ACC112 (cell line): ENCODE results near the gene PDE4B.
"Not testable (repeated sequence)": the region's sequence is repeated elsewhere in the genome, so short reads cannot be mapped to it uniquely, and the experiment has no call there.

Experiments used
- H2AFZ ChIP-seq: fragments of 200-600 bp; sonication (generic); one replicate; pipeline ENCODE4 v1.6.0; 2017; ENCODE audit warnings: antibody characterized with exemption, low read length; ENCODE audit not compliant: unreplicated experiment
- H3K27ac ChIP-seq: fragments of 200-600 bp; sonication (generic); 2 replicates; pipeline ENCODE4 v1.5.1; 2014; ENCODE audit warnings: low read depth, mild to moderate bottlenecking, antibody characterized with exemption, low read length, moderate library complexity
- H3K27me3 ChIP-seq: fragments of 200-600 bp; sonication (generic); 2 replicates; pipeline ENCODE4 v1.6.1; 2014; ENCODE audit warnings: mild to moderate bottlenecking, antibody characterized with exemption, low read length, moderate library complexity, mixed read lengths; ENCODE audit not compliant: insufficient read depth
- H3K36me3 ChIP-seq: fragments of 200-600 bp; sonication (generic); 2 replicates; pipeline ENCODE4 v1.6.1; 2016; ENCODE audit warnings: mild to moderate bottlenecking, antibody characterized with exemption, low read length, moderate library complexity, mixed read lengths; ENCODE audit not compliant: insufficient read depth
- H3K4me1 ChIP-seq: fragments of 200-600 bp; sonication (generic); one replicate; pipeline ENCODE4 v1.6.1; 2016; ENCODE audit warnings: low read length, mixed read lengths; ENCODE audit not compliant: insufficient read depth, unreplicated experiment, control insufficient read depth
- H3K4me3 ChIP-seq: fragments of 200-600 bp; sonication (generic); 2 replicates; pipeline ENCODE4 v1.5.1; 2014; ENCODE audit warnings: mild to moderate bottlenecking, low read depth, low read length
- H3K79me2 ChIP-seq: fragments of 200-600 bp; sonication (generic); one replicate; pipeline ENCODE4 v1.6.0; 2016; ENCODE audit warnings: low read length; ENCODE audit not compliant: control insufficient read depth, unreplicated experiment, insufficient read depth

The PDE4B gene

GRCh38 chr1:66415866-66416265, 623.2 kb downstream of the PDE4B start:
- H3K4me1 ChIP-seq = no peaks in the 10 kb centered on the region
- H3K4me3 ChIP-seq = no peak overlapping the region
- H3K36me3 ChIP-seq = no peaks in the 10 kb centered on the region
- no peaks in the 10 kb centered on the region for H3K27me3 ChIP-seq
- H2AFZ ChIP-seq = no peak overlapping the region
- H3K27ac ChIP-seq = no peak overlapping the region
- no peaks in the 10 kb centered on the region for H3K79me2 ChIP-seq

GRCh38 chr1:66416295-66416694, 623.6 kb downstream of the PDE4B start:
- Histone ChIP-seq H3K36me3 (no peaks in the 10 kb centered on the region), H3K27me3 (no peaks in the 10 kb centered on the region), H3K4me1 (no peaks in the 10 kb centered on the region), H3K79me2 (no peaks in the 10 kb centered on the region), H3K4me3 (no peak overlapping the region), H3K27ac (no peak overlapping the region), H2AFZ (no peak overlapping the region)

DNA sequence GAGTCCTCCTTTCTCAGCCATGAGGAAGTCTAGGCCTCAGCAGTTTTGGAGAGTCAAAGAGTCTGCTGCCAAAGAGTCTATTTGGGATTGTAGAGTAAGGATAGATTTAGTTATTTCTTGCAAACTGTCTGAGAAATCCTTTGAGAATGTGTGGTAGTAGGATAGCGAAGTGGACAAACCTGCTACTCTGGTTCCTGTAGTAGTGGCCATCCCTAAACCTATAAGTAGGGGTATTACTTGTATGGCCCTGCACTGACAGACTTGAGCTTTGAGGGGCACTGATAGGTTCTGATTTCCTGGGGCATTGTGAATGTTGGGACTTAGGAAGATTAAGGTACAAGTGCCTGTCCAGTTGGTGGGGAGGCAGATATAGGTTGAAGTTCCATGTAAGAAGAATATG, 625.3 kb downstream of the PDE4B start:
- Histone ChIP-seq H3K4me3 (no peak overlapping the region), H3K36me3 (no peaks in the 10 kb centered on the region), H3K27ac (no peak overlapping the region), H3K27me3 (no peaks in the 10 kb centered on the region), H3K79me2 (no peaks in the 10 kb centered on the region), H2AFZ (no peak overlapping the region), H3K4me1 (no peaks in the 10 kb centered on the region)

- not testable (repeated sequence) for H3K79me2 ChIP-seq, H3K4me3 ChIP-seq, H3K4me1 ChIP-seq, H3K36me3 ChIP-seq, H3K27ac ChIP-seq, H2AFZ ChIP-seq, H3K27me3 ChIP-seq
These were observed 627.5 kb downstream of the PDE4B start for GRCh38 chr1:66420171-66420570.

DNA sequence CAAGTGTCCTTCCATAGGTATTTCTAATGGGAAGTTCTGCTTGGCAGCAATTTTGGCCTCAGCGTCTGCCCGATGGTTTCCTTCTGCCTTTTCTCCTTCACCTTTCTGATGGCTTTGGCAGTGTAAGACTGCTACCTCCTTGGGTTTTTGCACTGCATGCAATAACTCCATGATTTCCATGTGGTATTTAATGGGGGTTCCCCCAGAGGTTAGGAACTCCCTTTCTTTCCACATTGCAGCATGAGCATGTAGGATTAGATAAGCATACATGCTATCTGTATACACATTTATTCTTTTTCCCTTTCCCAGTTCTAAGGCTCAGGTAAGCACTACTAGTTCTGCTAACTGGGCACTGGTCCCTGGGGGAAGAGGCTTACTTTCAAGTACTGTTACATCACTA, 628.2 kb downstream of the PDE4B start:
- H3K27ac ChIP-seq, H3K27me3 ChIP-seq, H3K79me2 ChIP-seq, H3K4me3 ChIP-seq, H3K4me1 ChIP-seq, H2AFZ ChIP-seq, H3K36me3 ChIP-seq: not testable (repeated sequence)

GRCh38 chr1:66422804-66423203, 630.1 kb downstream of the PDE4B start:
- Histone ChIP-seq H3K27ac (no peak overlapping the region), H2AFZ (no peak overlapping the region), H3K27me3 (no peaks in the 10 kb centered on the region), H3K79me2 (no peaks in the 10 kb centered on the region), H3K36me3 (no peaks in the 10 kb centered on the region), H3K4me3 (no peak overlapping the region), H3K4me1 (no peaks in the 10 kb centered on the region)
